GM18868 (cell line): Measurements from ENCODE around the gene GUCY2C.
A peak's percentile ranks its signal among the peaks of the same experiment; 100 is the strongest.
"Not testable (repeated sequence)": the region's sequence is repeated elsewhere in the genome, so short reads cannot be mapped to it uniquely, and the experiment has no call there.

Experiments used
- ATAC-seq: cut with Tn5 transposase; IDR thresholded peaks from one replicate; pipeline ENCODE4 v1.9.1; 2021; ENCODE audit warnings: mild to moderate bottlenecking, moderate library complexity; ENCODE audit not compliant: unreplicated experiment

Gene GUCY2C

DNA sequence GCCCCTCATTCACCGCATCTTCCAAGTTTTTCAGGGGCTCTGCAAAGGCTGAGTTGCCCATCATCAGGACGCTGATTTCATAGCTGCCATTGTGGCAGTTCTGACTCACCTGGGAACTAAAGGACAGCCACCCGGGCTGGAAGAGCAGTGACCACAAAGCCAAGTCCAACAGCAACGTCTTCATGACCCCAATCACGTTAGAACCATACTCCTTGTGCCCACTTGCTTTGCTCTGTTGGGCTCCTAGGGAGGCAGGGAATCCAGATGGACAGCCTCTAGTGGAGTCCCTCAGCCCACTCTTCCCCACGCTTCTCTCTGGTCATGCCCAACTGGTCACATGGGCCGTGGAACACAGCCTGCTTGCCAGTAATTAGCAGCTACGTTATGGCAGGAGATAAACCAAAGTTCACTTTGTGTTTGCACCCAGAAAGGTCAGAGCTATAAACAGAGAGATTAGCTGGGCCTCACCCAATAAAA, at the start of gene GUCY2C:
Gene GUCY2C (minus strand): TSS at position 335 of the 477 bp plus-strand sequence. CDS start 151 bp downstream, at position 184.
- ATAC-seq: no peak

DNA sequence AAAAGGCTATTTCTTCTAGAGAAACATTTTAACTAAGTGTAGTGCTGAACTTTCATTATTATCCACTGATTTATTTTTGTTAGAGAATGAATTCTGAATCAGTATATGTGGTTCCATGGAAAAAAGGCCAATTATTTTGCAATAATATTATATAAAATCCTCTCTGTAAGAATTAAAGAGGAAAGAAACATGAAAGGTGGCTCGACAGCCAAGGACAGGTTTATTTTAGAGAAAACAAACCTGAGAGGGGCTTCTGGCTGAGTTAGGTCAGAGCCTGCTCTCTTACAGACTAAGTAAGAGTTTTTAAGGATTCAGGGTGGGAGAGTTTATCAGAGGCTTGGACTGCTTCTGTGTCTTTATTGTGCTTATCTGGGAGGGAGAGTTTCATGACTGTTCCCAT, 46.7 kb upstream of the GUCY2C start:
- no peak for ATAC-seq

DNA sequence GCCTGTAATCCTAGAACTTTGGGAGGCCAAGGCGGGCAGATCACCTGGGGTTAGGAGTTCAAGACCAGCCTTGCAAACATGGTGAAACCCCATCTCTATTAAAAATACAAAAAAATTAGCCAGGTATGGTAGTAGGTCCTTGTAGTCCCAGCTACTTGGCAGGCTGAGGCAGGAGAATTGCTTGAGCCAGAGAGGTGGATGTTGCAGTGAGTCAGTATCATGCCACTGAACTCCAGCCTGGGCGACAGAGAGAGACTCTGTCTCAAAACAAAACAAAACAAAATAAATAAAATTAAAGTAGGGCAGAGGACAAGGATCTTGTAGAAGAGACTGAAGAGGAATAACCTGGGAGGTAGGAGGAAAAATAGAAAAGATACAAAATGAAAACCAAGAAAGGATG, 45.5 kb upstream of the GUCY2C start:
- no peak for ATAC-seq

DNA sequence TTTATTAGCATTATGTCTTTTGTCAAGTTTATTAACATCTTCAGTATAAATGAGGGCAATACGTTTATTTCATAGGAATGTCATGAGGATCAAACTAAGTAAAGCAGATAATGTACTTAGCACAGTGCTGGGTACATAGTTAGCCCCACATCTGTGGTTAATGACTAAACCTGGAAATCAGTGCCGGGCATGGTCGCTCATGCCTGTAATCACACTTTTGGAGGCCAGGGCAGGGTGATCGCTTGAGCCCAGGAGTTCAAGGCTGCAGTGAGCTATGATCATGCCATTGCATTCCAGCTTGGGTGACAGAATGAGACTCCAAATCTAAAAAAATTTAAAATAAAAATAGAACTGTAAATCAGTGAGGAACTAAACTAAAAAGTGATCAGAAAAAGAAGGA, 44.8 kb upstream of the GUCY2C start:
- peak; percentile 64 for ATAC-seq

DNA sequence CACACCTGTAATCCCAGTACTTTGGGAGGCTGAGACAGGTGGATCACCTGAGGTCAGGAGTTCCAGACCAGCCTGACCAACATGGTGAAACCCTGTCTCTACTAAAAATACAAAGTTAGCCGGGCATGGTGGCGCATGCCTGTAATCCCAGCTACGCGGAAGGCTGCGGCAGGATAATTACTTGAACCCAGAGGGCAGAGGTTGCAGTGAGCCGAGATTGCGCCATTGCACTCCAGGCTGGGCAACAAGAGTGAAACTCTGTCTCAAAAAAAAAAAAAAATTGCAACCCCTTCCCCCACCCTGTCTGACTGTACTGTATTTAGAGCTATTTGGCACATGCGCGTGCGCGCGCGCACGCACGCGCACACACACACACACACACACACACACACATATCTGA, 40.0 kb upstream of the GUCY2C start:
- not testable (repeated sequence) for ATAC-seq

DNA sequence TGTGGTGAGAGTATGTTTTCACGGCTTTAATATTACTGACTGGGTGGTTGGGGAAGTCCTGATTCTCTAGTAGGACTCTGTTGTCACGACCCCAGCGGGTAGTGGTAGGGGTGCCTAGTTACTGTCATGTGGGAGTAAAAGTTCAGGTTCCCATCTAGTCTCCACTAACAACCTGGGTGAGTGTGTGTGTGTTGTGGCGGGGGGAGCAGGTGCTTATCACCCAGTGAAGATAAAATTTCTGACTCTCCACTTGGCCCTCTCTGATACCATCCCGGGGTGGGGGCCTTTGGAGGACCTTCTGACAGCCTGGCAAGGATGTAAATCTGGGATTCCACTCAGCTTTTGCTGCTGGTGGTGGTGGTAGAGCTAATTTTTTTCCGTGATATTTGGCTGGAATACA, 35.4 kb upstream of the GUCY2C start:
- no peak for ATAC-seq

DNA sequence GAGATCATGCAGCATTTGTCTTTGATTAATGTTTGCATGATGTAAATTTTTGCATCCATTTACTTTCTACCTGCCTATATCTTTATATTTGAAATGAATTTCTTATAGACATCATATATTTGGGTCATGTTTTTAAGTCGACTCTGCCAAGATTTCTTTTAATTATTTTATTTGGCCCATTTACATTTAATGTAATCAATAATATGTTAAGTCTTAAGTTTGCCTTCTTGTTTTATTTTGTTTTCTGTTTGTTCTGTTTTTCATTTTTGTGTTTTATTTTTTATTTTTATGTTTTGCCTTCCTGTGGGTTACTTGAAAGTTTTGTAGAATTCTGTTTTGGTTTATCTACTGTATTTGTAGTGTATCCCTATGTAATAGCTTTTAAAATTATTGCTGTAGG, 33.2 kb upstream of the GUCY2C start:
- no peak for ATAC-seq

DNA sequence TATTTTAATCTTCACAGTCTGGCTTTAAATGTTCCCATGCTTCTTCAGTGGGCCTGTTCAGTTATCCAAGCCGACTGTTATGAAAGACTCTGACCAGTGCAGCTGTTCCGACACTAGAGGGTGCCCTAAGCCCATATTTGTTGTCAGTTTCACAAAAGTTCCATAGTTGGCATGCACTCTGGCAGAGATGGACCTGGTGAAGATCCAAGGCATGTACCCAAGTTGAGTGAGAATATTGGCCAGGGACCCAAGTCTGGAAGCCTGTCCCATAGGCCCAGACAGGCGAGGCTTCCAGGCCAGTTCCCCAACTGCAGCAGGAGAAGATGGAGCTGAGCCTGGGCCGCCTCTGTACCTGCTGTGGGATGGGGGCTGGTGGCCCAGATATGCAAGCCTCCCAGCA, 27.4 kb upstream of the GUCY2C start:
- peak; percentile 61 for ATAC-seq

DNA sequence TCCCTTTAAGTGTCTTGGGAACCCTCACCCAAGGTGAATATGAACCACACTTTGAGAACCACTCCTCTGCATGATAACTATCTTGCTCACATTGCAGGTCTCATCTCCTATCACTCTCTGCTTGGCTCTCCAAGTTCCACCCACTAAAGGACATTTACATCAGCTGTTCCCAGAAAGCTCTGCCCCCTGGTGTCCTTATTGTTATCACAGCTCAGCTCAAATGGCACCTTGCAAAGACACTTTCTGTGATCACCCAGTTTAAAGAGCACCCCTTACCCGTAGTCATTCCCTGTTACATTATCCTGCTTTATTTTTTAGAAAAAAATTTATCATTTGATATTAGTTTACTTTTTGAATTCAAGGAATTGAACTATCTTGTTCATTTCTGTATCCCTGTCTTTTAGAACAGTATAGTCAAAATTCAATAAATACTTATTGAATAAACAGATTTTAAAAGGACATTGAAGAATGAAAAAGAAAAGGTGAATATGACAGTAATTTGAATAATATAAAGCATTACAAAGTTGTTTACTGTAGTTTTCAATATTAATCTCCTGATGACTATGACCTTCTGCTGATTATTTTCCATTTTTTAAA, 20.5 kb upstream of the GUCY2C start:
- peak; percentile 77 for ATAC-seq

DNA sequence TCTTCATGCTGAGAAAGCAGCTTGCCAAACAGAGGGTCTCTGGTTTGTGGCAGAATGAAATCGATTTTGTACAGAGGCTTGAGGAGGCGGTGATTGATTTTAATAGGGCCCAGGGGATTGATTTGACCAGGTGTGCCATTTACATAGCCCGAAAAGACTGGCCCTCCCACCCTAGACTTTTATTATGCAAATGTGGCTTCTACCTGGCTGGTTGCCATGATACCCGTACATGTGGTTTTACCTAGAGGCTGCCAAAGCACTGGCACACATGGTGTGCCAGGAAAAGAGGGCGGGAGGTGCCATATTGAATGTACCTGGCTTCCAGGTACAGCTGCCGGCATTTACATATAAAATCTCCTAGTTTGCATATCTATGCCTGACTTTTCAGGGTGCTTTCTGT, 18.0 kb upstream of the GUCY2C start:
- no peak for ATAC-seq

DNA sequence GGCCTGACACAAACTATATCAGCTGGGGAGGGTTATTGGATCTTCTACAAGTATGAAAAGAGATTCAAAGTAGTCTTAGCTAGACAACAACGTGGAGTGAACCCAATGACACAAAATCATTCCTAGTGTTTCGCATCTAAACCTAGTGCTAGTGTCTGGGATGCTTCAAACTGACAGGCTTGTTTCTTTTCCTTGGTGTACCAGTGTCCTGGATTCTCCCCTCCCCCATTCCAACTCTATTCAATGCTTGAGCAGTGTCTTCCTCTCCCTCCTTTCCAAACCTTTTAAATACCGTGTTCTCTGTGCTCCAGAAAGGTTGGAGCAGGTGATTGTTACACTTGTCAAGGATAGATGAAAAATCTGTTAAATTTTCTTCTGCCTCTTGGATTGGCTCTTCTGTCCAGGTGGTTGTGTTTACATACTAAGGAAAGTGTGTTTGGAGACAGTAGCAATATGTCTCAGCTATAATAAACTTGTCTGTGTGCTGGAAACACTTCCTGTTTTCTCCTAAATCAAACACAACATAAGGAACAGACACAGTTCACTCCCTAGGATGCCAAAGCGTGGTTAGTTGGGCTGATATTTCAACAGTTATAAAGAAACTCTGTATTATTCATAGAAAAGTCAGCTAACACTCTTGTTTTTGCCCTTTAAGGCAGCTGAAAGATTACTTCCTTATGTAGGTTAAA, 14.4 kb upstream of the GUCY2C start:
- no peak for ATAC-seq

DNA sequence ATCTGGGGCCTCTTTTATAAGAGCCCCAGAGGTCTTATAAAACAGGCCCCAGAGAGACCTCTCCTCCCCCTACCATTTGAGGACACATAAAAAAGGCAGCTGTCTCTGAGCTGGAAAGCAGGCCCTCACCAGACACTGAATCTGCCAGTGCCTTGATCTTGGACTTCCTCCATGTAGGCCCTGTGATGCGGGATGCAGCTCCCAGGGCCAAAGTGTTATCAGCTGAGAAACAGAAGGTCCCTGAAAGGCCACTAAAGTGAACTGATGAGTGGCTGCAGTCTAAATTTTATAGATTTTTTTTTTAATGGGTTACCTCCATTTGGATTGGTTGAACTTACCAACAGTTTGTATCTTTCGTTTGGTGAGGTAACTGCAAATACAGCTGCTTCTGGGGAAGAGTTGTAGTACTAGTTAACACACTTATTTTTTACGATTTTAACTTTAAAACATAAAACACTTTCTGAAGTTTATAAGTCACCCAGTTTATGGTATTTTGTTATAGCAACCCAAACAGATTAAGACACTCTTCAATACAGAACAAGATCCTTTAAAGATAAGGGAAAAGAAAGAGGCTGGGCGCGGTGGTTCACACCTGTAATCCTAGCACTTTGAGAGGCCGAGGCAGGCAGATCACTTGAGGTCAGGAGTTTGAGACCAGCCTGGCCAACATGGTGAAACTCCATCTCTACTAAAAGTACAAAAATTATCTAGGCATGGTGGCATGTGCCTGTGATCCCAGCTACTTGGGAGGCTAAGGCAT, 5.6 kb upstream of the GUCY2C start:
- ATAC-seq: no peak

DNA sequence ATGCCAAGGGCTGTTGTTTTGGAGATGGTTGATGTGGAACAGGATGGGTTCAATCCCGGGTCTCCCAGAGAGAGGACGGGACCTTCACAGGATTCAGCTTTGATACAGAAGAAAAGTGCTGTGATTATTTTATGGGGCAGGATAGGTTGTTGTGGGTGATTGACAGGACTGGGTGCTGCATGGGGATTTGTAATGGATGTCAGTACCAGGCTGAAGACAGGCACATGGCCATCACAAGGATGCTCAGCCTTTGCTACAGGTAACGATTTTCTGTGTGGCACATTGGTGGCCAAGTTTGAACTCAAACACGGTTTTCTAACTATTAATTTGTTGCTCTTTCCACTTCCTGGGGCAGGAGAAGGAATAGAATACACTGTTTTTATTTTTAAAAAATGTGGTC, 4.5 kb upstream of the GUCY2C start:
- ATAC-seq: no peak

DNA sequence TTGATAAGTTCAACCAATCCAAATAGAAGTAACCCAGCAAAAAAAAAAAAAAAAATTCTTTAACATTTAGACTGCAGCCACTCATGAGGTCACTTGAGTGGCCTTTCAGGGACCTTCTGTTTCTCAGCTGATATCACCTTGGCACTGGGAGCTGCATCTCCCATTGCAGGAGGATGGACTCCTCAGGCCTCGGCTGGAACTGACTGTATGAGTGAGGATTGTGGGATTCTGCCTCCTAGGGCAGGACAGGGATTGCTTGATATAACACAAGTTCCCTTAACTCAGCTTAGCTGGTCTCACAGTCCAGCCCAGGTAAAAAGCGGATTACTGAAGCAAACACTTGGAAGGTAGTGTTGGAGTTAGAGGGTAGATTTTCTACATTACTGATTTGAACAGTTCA, 3.5 kb upstream of the GUCY2C start:
- ATAC-seq: no peak

DNA sequence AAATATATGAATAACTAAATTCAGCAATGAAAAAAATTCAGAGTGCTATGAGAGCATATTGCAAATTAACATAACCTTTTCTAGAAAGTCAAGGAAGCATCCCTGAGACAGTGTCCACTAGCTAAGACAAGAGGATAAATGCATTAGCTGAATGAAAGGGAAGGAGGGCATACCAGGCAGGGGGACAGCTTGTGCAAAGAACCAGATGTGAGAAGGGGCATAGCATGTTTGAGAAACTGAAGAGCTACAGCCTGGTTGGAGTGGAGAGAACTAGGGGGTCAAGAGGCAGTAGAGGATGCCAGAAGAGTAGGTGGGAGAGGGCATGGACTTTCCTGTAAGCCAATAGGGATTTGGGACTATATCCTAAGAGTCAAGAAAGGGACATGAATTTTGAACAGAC, 2.2 kb upstream of the GUCY2C start:
- no peak for ATAC-seq

DNA sequence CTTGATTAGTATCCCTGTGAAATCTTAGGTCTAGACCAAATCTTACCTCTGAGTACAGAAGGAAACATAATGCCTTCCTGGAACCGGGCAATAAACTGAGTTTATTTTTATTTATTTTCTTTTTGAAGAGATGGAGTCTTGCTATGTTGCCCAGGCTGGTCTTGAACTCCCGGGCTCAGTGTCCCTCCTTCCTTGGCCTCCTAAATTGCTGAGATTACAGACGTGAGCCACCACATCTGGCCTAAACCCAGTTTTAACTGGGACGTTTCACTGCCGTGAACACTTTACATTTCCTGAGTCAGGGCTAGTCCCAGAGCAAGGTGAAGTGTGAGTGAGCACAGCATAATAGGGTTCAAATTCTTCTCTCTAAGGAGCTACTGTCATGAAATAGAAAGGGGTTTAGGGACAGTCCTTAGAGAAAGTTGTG, 671 bp downstream of the GUCY2C start:
- ATAC-seq: no peak

DNA sequence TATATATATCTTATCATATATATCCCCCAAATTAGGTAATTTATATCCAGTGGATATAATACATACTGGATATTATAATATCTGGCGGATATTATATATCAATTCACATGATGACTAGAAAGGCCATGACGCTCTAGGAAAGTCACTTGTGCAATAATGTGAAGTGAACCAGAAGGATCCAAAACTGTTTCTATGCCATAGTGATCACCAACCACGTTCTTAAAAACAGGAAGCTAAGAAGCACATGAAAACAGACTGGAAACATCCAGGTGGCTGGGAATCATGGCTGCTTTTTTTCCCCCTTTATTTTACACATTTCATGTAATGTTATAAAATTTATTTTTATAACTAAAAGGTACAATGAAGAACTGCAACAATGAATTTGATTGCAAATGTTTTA, 1.4 kb downstream of the GUCY2C start:
- ATAC-seq: no peak

DNA sequence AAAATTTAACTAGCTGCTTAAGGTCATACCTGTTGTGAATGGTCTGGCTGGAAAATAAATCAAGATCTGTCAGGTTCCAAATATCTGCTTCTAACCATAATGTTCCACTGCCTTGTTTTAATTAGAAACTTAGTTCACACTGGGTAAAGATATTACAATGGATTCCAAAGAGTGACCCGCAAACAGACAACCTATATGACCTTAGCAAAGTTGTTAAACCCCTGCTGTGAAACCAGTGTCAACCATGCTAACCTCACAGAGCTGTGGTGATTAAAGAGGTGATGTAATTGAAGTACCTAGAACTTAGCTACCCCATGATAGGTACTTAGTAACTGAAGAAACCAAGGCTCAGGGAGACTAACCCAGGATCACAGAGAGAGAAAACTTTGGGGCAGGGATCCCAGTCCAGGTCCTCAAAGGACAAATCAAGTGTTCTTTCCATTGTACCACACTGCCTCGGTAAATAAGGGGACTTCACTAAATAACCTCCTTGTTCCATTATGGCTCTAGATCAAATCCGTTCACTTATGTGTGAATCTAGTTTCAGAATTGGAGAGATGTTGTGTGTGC, 2.2 kb downstream of the GUCY2C start:
- no peak for ATAC-seq

DNA sequence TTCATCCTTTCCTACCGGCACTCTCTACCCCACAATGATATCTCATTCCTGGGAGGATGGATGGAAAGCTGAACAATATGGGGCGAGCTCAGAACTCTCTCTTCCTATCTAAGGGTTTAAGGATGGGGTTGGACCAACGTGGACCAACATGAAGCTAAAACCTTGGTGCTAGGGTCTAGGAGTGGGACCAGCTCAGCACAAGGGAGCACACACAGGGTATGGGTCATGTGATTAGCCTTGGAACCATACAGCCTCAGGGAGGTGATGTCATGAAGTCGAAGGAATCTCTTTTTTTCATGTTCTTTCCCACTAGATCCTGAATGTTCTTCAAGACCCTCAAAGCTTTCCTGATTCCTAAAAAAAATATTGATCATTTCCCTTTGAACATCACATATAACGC, 3.3 kb downstream of the GUCY2C start:
- ATAC-seq: no peak

DNA sequence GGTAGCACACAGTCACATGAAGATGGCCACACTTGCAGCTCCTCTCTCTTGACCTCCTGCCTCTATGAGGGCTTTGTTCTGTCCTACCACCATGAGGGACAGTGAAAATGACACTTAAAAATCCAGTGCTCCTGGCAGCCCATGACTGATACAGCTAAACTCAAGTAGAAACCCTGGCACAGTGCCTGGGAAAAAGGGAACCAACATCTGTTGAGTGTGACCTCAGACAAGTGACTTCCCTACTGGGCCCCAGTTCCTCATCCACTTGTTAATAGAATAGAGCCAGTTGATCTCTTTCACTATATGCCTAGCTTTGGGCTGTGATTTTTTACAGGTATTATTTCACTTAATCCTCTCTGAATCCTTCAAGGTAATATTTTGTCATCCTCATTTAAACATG, 4.8 kb downstream of the GUCY2C start:
- ATAC-seq: peak; percentile 56

DNA sequence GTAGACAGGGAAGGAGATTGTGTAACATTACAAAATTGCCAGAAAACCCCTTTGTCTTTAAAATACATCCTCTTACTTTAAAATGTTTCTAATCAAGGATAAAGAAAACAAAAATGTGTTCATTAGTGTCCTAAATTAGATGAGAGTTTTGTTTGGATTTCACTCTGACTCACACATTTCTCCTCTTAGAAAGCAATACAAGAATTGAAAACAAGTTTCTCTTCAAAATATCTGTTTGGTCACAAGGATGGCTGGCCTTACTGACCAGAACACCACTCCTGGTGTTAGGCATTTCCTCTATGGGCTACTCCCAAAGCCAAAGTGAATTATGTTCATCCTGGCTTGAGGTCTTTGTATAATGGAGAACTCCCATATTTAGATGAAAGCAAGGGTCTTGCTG, 6.4 kb downstream of the GUCY2C start:
- ATAC-seq: peak; percentile 38

DNA sequence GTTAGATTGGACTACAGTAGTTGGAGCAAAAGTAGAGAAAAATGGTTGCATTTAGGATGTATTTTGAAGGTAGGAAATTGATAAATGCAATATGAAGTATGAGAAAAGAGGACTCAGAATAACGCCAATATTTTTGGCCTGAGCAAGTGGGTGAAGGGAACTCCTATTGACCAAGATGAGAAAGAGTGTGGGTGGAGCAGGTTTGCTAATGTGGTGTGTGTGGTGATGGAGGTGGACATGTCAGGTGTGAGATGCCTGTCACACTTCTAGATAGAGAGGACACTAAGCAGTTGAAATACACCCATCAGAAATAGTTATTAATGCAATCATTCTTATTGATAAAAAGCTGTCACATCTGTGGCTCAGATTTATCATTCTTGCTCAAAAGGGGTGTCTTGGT, 7.3 kb downstream of the GUCY2C start:
- ATAC-seq: no peak
